ENCODE results near the gene CHAT.

DNA sequence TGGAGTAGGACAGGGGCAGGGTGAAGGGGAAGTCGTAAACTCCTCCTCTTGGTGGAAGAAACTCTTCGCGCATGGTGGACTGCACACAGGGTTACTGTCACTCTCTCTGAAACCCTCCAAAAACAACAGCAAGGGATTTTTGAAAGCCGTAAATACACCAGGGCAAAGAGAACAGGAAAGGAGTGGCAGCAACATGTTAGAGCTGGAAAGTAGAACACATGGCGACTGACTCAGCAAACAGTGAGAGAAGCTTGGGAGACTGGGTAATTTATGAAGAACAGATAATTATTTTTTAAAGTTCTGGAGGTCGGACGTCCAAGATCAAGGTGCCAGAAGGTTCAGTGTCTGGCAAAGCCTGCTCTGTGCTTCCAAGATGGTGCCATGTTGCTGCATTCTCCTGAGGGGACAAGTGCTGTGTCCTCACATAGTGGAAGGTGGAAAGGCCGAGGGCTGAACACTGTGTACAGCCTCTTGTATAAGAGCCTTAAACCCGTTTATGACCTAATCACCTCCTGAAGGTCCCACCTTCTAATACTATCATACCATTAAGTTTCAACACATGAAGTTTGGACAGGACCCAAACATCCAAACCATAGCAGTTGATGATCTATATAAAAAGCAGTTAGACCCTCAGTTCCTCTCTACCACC lies 43.1 kb downstream of the CHAT start:
- TF ChIP-seq, protein P1, sequence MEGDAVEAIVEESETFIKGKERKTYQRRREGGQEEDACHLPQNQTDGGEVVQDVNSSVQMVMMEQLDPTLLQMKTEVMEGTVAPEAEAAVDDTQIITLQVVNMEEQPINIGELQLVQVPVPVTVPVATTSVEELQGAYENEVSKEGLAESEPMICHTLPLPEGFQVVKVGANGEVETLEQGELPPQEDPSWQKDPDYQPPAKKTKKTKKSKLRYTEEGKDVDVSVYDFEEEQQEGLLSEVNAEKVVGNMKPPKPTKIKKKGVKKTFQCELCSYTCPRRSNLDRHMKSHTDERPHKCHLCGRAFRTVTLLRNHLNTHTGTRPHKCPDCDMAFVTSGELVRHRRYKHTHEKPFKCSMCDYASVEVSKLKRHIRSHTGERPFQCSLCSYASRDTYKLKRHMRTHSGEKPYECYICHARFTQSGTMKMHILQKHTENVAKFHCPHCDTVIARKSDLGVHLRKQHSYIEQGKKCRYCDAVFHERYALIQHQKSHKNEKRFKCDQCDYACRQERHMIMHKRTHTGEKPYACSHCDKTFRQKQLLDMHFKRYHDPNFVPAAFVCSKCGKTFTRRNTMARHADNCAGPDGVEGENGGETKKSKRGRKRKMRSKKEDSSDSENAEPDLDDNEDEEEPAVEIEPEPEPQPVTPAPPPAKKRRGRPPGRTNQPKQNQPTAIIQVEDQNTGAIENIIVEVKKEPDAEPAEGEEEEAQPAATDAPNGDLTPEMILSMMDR (IDR thresholded peaks at IDR 0.05), result no peak
- no peak for TF ChIP-seq POLR2A (IDR thresholded peaks at IDR 0.05)
